HFF-Myc (cell line): ENCODE data around the gene SPHK2.

Source experiments
- DNase-seq: peaks from one replicate; pipeline ENCODE4 v3.0.0-alpha.2; 2011; ENCODE audit warnings: low read depth; ENCODE audit errors: extremely low read depth
- H3K4me3 ChIP-seq: replicated peaks from 2 replicates; pipeline ENCODE4 v1.5.1; 2011; ENCODE audit warnings: low read depth, mild to moderate bottlenecking, control low read depth, low read length
- TF ChIP-seq, protein P1 (sequence below): IDR thresholded peaks from 2 replicates; pipeline ENCODE4 v1.5.1; 2012; ENCODE audit warnings: mild to moderate bottlenecking, low read depth, low read length, control low read depth; ENCODE audit errors: missing control alignments

The SPHK2 gene

DNA sequence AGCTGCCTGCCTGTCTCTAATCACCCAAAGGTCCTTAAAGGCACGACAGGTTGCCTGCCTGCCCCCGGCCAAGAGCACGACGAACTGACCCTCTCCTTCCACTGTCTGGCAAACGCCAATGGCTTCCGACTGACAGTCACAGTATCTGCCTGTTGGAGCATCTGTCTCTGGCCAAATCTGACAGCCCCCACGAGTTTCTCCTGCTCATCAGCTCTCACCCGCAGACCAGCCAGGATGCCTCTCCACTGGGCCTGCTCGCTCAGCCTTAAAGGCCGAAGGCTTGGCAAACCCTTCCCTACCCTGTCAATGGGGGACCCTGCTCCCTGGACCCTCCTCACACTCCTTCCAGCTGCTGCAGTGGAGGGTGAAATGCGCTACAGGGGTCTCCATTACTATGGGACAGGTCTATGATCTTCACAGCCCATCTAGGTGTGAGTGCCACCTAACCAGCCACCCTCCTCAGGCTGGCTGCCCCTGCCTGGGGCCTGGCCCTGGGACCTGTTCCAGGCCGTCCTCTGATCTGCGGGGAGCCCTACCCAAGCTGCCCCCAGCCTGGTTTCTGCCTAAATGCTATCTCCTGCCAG, 5.4 kb upstream of the SPHK2 start:
- no peak overlapping the region for H3K4me3 ChIP-seq
- DNase-seq, result no peak
- TF ChIP-seq, protein P1, sequence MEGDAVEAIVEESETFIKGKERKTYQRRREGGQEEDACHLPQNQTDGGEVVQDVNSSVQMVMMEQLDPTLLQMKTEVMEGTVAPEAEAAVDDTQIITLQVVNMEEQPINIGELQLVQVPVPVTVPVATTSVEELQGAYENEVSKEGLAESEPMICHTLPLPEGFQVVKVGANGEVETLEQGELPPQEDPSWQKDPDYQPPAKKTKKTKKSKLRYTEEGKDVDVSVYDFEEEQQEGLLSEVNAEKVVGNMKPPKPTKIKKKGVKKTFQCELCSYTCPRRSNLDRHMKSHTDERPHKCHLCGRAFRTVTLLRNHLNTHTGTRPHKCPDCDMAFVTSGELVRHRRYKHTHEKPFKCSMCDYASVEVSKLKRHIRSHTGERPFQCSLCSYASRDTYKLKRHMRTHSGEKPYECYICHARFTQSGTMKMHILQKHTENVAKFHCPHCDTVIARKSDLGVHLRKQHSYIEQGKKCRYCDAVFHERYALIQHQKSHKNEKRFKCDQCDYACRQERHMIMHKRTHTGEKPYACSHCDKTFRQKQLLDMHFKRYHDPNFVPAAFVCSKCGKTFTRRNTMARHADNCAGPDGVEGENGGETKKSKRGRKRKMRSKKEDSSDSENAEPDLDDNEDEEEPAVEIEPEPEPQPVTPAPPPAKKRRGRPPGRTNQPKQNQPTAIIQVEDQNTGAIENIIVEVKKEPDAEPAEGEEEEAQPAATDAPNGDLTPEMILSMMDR, result no peak

DNA sequence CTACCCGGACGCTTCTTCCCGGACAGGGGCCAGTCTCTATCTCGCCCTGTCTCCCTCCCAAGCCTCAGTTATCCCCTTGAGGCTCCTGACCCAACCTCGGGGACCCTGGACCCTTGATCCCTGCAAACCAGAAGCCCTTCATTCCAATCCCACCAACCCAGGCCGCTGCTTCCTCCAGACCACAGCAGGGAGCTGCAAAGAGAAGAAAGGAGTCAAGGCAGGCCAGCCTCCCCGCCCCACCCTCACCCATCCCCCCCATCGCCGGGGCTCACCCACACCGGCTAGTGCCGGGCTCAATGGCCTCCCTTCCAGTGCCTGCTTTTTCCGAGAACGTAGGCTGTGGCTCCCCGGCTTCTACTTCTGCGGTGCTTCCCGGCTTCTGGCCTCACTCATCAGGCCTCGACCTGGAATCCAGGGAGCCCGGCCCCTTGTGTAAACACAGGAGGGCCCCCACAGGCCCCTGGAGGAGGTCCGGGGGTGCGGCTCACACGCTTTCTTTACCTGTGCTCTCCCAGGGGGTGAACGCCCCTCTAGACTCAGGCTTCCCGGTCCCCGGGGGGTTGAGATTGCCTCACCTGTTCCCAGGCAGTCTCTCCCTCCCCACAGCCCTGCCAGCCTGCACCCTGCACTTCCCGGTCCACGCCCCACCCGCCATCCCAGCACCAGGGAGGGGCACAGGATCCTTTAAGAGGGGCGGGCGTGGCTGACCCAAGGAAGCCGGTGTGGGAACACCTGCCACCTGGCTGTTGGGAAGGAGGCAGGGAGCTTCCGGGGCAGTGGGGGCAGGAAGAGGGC, 4.7 kb upstream of the SPHK2 start, which contains the start of gene FAM83E:
FAM83E (minus strand) TSS at position 641 of the 795 bp plus-strand sequence. CDS start 1,704 bp downstream, outside the sequence.
- peak within 1 kb of the TSS; percentile 90; the same call in 1 of the 2 replicates for H3K4me3 ChIP-seq
- TF ChIP-seq, protein P1, result no peak

DNA sequence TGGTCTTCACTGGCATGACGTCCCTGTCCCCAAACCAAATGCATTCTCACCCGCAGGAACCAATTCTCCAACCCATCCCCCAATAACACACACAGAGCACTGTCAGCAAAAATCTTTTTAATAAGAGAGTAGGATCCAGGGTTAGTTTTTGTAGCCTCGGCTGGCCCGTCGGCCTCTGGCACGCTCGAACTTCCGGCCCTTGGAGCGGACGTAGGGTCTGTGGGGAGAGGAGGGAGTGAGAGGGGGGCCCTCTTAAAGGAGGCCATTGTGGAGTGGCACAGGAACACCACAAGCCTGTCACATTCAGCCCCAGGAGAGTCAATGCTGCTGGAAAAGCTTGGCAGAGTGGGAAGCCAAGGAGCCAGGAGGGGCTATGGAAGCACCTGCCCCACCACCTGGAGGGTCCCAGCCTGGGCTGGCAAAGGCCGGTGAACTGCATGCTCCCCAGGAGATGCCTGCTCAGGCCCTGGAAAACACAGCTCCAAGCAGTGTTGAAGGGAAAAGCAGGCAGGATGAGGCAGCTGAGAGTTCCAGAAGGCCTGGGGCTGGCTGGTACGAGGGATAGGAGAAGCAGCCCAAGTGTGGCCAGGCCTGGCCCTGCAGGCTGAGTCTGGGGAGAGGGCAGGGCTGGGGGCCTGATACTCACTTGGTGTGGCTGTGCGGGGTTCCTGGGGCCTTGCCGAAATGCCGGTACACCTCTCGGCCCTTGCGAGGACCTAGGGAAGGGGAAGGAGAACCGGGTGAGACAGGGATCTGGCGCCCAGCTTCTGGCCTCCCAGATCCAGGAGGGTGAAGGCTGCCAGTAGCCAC, 3.9 kb upstream of the SPHK2 start:
- DNase-seq, result no peak
- TF ChIP-seq, protein P1, result no peak
- H3K4me3 ChIP-seq, result no peak overlapping the region; the same call in 1 of the 2 replicates

More for the DNA sequence above, 4.7 kb upstream of the SPHK2 start, which contains the start of gene FAM83E:
- DNase-seq, result no peak

DNA sequence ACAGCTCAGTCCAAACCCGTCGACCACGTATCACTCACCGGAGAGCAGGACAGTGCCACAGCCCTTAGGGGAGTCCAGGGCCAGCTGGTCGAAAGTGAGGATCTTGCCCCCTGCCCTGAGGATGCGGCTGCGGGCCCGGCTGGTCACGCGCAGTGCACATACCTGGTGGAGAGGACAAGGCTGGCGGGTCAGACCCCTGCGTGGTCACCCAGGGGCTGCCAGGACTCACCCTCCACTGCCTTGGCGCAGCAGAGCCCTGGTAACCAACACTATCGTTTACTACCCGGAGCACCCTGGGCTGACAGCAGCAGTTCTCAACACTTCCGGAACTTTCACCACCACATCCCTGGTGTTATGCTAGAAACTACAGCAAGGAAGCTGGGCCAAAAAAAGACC, 3.3 kb upstream of the SPHK2 start:
- peak overlapping the region; percentile 90 for H3K4me3 ChIP-seq
- no peak for DNase-seq
- TF ChIP-seq, protein P1, result no peak

DNA sequence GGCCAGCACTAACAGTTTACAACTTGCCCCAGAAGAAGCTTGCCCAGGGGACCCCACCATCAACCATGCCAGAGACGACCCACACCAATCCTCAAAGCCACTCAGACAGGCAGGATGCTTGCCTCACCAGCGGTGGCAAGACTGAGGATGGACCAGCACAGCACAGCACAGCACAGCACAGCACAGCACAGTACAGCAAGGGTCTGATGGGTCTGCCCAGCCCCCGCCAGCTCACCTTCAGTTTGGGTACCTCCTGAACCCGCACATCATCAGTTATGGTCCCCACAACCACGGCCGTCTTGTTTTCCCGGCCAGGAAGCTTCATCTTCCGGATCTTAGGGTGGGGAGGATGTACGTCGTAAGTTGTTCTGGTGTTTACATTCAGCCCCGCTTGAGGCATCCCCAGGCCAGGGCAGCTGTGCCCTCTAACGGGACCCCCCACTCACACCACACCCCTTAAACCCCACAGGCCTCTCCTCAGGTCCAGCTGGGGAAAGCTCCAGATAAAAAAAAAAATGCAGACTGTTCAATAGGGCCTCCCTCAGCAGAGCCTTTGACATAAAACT, 2.7 kb upstream of the SPHK2 start:
- peak overlapping the region; percentile 90 for H3K4me3 ChIP-seq
- TF ChIP-seq, protein P1, result no peak

More for the DNA sequence above, 2.7 kb upstream of the SPHK2 start:
- no peak for DNase-seq
